Effector memory CD4-positive, alpha-beta T cell (primary cell): ENCODE data around the gene CLBA1.

Experiments used
- DNase-seq, 3 donors: peaks; one replicate each; pipeline ENCODE4 v3.0.0-alpha.2; 2020
- H3K27ac ChIP-seq: 2 replicates; pipeline ENCODE4 v1.7.0; 2013; ENCODE audit warnings: mild to moderate bottlenecking, low read length, moderate library complexity; ENCODE audit not compliant: insufficient read depth, poor library complexity, severe bottlenecking
- H3K27me3 ChIP-seq: replicated peaks from 2 replicates; pipeline ENCODE4 v1.7.0; 2013; ENCODE audit warnings: mild to moderate bottlenecking, low read length; ENCODE audit not compliant: insufficient read depth, control insufficient read depth, poor library complexity, severe bottlenecking
- H3K36me3 ChIP-seq: 2 replicates; pipeline ENCODE4 v1.7.0; 2013; ENCODE audit warnings: mild to moderate bottlenecking, low read length, moderate library complexity; ENCODE audit not compliant: control insufficient read depth, insufficient read depth
- H3K4me1 ChIP-seq: 2 replicates; pipeline ENCODE4 v1.7.0; 2013; ENCODE audit warnings: low read length, mild to moderate bottlenecking; ENCODE audit not compliant: control insufficient read depth, insufficient read depth, poor library complexity, severe bottlenecking
- H3K4me3 ChIP-seq: 2 replicates; pipeline ENCODE4 v1.7.0; 2013; ENCODE audit warnings: low read length, low read depth, mild to moderate bottlenecking; ENCODE audit not compliant: insufficient read depth, poor library complexity, severe bottlenecking
- H3K9me3 ChIP-seq: 2 replicates; pipeline ENCODE4 v1.7.0; 2013; ENCODE audit warnings: mild to moderate bottlenecking, low read length, moderate library complexity; ENCODE audit not compliant: control insufficient read depth

Gene CLBA1

GRCh38 chr14:104991896-104992230, 6.3 kb downstream of the CLBA1 start:
- Histone ChIP-seq H3K4me3 (no peak overlapping the region), H3K27ac (no peak overlapping the region), H3K27me3 (no peaks in the 10 kb centered on the region), H3K36me3 (no peaks in the 10 kb centered on the region), H3K4me1 (no peaks in the 10 kb centered on the region), H3K9me3 (no peaks in the 10 kb centered on the region)
- no peak for DNase-seq

GRCh38 chr14:104992501-104992900, 6.9 kb downstream of the CLBA1 start:
- Histone ChIP-seq H3K9me3 (no peaks in the 10 kb centered on the region), H3K36me3 (no peaks in the 10 kb centered on the region), H3K27me3 (no peaks in the 10 kb centered on the region), H3K4me3 (no peak overlapping the region), H3K27ac (no peak overlapping the region), H3K4me1 (no peaks in the 10 kb centered on the region)
- no peak for DNase-seq

GRCh38 chr14:104993306-104993705, 7.7 kb downstream of the CLBA1 start:
- H3K27ac ChIP-seq = no peak overlapping the region
- H3K36me3 ChIP-seq = no peaks in the 10 kb centered on the region
- H3K4me1 ChIP-seq = no peaks in the 10 kb centered on the region
- no peaks in the 10 kb centered on the region for H3K9me3 ChIP-seq
- no peak overlapping the region for H3K4me3 ChIP-seq
- DNase-seq = no peak
- no peaks in the 10 kb centered on the region for H3K27me3 ChIP-seq

- H3K27me3 ChIP-seq = no peaks in the 10 kb centered on the region
- no peak overlapping the region for H3K27ac ChIP-seq
- no peaks in the 10 kb centered on the region for H3K9me3 ChIP-seq
- H3K36me3 ChIP-seq = no peaks in the 10 kb centered on the region
- H3K4me3 ChIP-seq = no peak overlapping the region
- no peak for DNase-seq
- H3K4me1 ChIP-seq = no peaks in the 10 kb centered on the region
These were observed 8.4 kb downstream of the CLBA1 start for GRCh38 chr14:104993808-104994591.

- no peak overlapping the region for H3K27ac ChIP-seq
- no peaks in the 10 kb centered on the region for H3K36me3 ChIP-seq
- no peak for DNase-seq
- no peaks in the 10 kb centered on the region for H3K4me1 ChIP-seq
- no peaks in the 10 kb centered on the region for H3K27me3 ChIP-seq
- H3K4me3 ChIP-seq = no peak overlapping the region
- H3K9me3 ChIP-seq = no peaks in the 10 kb centered on the region
These were observed 9.4 kb downstream of the CLBA1 start for GRCh38 chr14:104994978-104995377.

- Histone ChIP-seq H3K36me3 (no peaks in the 10 kb centered on the region), H3K4me3 (no peak overlapping the region), H3K9me3 (no peaks in the 10 kb centered on the region), H3K27ac (no peak overlapping the region), H3K4me1 (no peaks in the 10 kb centered on the region), H3K27me3 (no peaks in the 10 kb centered on the region)
- DNase-seq = no peak
These were observed 10.4 kb downstream of the CLBA1 start for GRCh38 chr14:104996032-104996431.

GRCh38 chr14:104996483-104996882, 10.9 kb downstream of the CLBA1 start:
- H3K36me3 ChIP-seq = no peaks in the 10 kb centered on the region
- no peaks in the 10 kb centered on the region for H3K9me3 ChIP-seq
- no peak overlapping the region for H3K4me3 ChIP-seq
- DNase-seq = no peak
- H3K27me3 ChIP-seq = no peaks in the 10 kb centered on the region
- H3K27ac ChIP-seq = no peak overlapping the region
- no peaks in the 10 kb centered on the region for H3K4me1 ChIP-seq

- H3K4me1 ChIP-seq = no peaks in the 10 kb centered on the region
- DNase-seq = no peak
- no peaks in the 10 kb centered on the region for H3K36me3 ChIP-seq
- H3K9me3 ChIP-seq = no peaks in the 10 kb centered on the region
- no peak overlapping the region for H3K27ac ChIP-seq
- H3K4me3 ChIP-seq = no peak overlapping the region
- no peaks in the 10 kb centered on the region for H3K27me3 ChIP-seq
These were observed 13.2 kb downstream of the CLBA1 start for GRCh38 chr14:104998801-104999200.

- Histone ChIP-seq H3K4me1 (no peaks in the 10 kb centered on the region), H3K9me3 (no peaks in the 10 kb centered on the region), H3K27me3 (no peaks in the 10 kb centered on the region), H3K36me3 (no peaks in the 10 kb centered on the region), H3K4me3 (no peak overlapping the region), H3K27ac (no peak overlapping the region)
- DNase-seq = no peak
These were observed 13.8 kb downstream of the CLBA1 start for GRCh38 chr14:104999361-104999760.

- H3K4me3 ChIP-seq = no peak overlapping the region
- H3K36me3 ChIP-seq = peaks cover 14% of the 10 kb centered on the region
- H3K9me3 ChIP-seq = no peaks in the 10 kb centered on the region
- no peak for DNase-seq
- H3K4me1 ChIP-seq = no peaks in the 10 kb centered on the region
- H3K27ac ChIP-seq = no peak overlapping the region
- H3K27me3 ChIP-seq = no peaks in the 10 kb centered on the region
These were observed 19.8 kb downstream of the CLBA1 start for GRCh38 chr14:105005329-105005928.
